HFF-Myc (cell line): ENCODE measurements around the gene TOR1B.
A peak's percentile ranks its signal among the peaks of the same experiment; 100 is the strongest.
"Not testable (repeated sequence)": the region's sequence is repeated elsewhere in the genome, so short reads cannot be mapped to it uniquely, and the experiment has no call there.

Experiments
- DNase-seq: peaks from one replicate; pipeline ENCODE4 v3.0.0-alpha.2; 2011; ENCODE audit warnings: low read depth; ENCODE audit errors: extremely low read depth
- H3K4me3 ChIP-seq: replicated peaks from 2 replicates; pipeline ENCODE4 v1.5.1; 2011; ENCODE audit warnings: low read depth, mild to moderate bottlenecking, control low read depth, low read length
- TF ChIP-seq, protein P1 (sequence below): IDR thresholded peaks from 2 replicates; pipeline ENCODE4 v1.5.1; 2012; ENCODE audit warnings: mild to moderate bottlenecking, low read depth, low read length, control low read depth; ENCODE audit errors: missing control alignments

Gene TOR1B

DNA sequence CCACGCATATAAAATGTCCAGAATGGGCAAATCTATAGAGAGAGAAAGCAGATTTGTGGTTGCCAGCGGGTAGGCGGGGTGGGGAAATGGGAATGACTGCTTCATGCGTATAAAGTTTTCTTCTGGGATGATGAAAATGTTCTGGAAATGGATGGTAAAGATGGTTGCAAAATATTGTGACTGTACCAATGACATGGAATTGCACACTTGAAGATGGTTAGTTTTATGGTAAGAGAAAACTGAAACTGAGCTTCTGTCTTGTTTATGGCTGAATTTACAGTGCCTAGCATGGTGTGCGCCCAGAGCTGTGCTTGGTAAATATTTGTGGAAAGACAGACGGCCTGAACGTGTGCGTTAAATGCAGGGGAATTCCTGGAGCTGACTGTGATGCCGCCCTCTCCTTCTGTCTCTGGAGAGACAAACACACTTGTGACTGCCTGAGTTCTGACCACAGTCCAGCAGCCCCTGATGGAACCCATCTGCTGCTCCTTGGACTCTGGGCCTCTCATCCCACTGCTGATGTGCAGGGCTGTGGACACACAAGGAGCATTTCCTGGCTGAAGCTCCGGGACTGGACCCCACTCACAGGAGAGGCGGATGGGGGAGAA is 41.6 kb upstream of the TOR1B start:
- H3K4me3 ChIP-seq = no peak overlapping the region
- DNase-seq = no peak
- TF ChIP-seq, protein P1, sequence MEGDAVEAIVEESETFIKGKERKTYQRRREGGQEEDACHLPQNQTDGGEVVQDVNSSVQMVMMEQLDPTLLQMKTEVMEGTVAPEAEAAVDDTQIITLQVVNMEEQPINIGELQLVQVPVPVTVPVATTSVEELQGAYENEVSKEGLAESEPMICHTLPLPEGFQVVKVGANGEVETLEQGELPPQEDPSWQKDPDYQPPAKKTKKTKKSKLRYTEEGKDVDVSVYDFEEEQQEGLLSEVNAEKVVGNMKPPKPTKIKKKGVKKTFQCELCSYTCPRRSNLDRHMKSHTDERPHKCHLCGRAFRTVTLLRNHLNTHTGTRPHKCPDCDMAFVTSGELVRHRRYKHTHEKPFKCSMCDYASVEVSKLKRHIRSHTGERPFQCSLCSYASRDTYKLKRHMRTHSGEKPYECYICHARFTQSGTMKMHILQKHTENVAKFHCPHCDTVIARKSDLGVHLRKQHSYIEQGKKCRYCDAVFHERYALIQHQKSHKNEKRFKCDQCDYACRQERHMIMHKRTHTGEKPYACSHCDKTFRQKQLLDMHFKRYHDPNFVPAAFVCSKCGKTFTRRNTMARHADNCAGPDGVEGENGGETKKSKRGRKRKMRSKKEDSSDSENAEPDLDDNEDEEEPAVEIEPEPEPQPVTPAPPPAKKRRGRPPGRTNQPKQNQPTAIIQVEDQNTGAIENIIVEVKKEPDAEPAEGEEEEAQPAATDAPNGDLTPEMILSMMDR = no peak

DNA sequence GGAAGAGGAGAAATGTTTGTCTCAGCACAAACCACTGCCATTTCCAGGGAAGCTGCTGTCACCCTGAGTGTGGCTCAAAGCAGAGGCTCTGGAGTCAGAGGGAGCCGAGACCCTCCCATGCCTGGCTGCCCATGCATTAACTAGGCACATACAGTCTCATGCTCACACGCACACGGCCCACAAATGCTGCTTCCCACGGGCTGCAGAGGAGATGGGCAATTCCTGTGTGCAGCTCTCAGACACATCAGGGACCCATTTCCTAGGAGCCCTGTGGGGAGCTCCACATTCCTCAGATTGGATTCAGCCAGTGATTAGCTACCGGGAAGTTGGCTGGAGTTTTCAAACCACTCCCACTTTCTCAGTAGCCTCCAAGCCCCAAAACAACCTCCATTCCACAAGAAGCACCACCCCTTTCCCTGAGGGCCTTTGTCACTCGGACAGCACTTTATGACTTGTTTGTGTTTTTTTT is 41.0 kb upstream of the TOR1B start:
- TF ChIP-seq, protein P1 = no peak
- DNase-seq = peak; percentile 71
- H3K4me3 ChIP-seq = no peak overlapping the region

DNA sequence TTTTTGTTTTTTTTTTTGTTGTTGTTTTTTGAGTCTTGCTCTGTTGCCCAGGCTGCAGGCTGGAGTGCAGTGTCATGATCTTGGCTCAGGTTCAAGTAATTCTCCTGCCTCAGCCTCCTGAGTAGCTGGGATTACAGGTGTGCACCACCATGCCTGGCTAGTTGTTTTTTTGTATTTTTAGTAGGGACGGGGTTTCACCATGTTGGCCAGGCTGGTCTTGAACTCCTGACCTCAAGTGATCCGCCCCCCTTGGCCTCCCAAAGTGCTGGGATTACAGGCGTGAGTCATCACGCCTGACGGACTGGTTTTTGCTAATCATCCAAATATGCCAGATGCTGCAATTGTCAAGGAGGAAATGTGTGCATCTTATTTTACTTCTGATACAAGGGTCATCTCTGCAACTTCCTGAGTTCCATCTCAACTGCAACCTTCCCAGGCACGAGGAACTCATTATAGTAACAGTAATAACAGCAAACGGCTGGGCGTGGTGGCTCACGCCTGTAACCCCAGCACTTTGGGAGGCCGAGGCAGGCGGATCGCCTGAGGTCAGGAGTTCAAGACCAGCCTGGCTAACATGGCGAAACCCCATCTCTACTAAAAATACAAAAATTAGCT is 40.5 kb upstream of the TOR1B start:
- peak; percentile 91 for DNase-seq

DNA sequence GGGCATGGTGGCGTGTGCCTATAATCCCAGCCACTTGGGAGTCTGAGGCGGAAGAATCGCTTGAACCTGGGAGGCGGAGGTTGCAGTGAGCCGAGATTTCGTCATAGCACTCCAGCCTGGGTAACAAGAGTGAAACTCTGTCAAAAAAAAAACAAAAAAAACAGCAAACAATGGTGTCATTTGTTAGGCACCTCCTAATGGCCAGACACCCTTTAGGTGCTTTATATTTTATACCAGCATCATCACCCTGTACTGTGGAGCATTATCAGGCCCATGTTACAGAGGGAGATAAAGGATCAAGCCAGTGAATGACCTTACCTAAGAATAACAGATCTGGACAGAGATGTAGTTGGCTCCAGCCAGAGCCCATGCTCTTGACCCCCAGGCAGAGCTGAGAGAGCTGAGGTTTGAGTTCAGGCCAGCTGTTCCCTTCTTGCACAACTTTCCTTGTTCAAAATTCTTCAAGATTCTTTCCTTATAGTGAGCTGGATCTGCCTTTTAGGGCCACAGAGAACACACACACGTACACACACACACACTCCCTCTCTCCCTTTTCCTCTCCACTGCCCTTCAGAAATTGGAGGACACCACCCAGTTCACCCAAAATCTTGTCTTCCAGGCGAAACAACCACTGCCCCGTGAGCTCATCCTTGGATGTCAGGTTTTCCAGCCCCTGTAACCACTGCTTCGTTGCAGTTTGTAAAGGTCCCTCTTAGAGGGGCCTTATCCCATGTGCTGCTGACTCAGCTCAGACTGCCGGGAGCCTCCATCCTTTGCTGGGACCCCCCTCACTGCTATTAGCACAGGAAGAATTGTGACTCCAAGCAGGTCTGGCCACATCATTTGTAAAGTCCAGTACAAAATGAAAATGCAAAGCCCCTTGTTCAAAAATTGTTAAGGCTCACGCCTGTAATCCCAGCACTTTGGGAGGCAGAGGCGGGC is 39.7 kb upstream of the TOR1B start:
- TF ChIP-seq, protein P1 = no peak
- DNase-seq = no peak
- H3K4me3 ChIP-seq = no peak overlapping the region

More for the DNA sequence above, 40.5 kb upstream of the TOR1B start:
- not testable (repeated sequence) for H3K4me3 ChIP-seq

DNA sequence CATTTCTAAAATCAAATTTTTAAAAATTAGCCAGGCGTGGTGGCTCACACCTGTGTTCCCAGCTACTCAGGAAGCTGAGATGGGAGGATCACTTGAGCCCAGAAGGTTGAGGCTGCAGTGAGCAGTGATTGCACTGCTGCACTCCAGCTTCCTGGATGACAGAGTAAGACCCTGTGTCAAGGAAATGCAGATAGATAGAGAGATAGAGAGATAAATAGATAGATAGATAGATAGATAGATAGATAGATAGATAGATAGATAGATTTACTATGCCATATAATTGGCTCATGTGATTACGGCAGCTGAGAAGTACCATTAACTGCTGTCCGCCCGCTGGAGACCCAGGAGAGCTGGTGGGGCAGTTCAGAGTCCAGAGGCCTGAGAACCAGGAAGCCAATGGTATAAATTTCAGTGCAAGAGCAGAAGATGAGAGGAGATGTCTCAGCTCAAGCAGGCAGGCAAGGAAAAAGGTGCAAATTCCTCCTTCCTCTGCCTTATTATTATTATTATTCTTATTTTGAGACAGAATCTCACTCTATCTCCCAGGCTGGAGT is 37.1 kb upstream of the TOR1B start:
- H3K4me3 ChIP-seq = no peak overlapping the region
- no peak for DNase-seq
- TF ChIP-seq, protein P1 = no peak

DNA sequence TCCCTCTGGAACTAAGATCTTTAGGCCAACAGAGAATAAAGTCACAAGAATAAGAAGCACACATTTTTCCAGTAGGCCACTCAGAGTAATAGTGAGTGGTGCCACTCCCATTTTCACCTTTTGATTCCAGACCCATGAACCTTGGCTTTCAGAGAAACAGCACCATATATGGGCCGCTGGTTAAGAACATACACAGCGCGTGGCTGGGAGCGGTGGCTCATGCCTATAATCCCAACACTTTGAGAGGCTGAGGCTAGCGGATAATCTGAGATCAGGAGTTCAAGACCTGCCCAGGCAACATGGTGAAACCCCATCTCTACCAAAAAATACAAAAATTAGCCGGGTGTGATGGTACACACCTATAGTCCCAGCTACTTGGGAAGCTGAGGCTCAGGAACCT is 34.5 kb upstream of the TOR1B start:
- H3K4me3 ChIP-seq = no peak overlapping the region
- TF ChIP-seq, protein P1 = no peak
- no peak for DNase-seq

DNA sequence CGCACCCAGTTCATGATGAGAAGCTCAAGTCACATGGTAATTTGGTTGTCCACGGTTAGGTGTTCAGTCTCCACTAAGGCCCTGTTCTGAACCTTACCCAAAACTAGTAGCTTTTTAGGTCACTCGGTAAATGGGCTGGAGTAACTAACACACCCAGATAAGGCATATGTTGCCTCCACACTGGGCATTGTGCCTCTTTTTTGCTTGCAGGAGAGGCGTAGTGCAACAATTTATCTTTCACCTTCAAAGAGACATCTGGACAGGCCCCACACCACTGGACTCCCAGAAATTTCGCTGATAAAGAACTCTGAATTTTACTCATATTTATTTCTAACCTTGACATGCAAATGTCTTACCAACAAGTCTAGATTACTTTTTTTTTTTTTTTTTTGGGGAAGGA is 33.3 kb upstream of the TOR1B start:
- no peak for DNase-seq
- TF ChIP-seq, protein P1 = no peak
- H3K4me3 ChIP-seq = no peak overlapping the region
